B cell (primary cell): ENCODE results near the gene TTC21B. TPM values are rescaled to one million over a fixed set of nuclear protein-coding genes. Genes with fewer than 3 reads are reported as not detected.

Experiments used
- ATAC-seq: fragments of 200-7000 bp; cut with Tn5 transposase; one replicate; pipeline ENCODE4 v1.10.0; 2021; ENCODE audit warnings: low read depth, mild to moderate bottlenecking, moderate number of reproducible peaks, moderate library complexity
- CTCF ChIA-PET: fragments of 350-600 bp; sonication (Branson Sonifier 250); formaldehyde crosslinking; loops from one replicate; lab custom pipeline; 2021; ENCODE audit warnings: antibody characterized with exemption, inconsistent platforms; lab: Charles Lee
- POLR2A ChIA-PET: fragments of 350-600 bp; sonication (Branson Sonifier 250); formaldehyde crosslinking; loops from one replicate; lab custom pipeline; 2021; ENCODE audit warnings: antibody characterized with exemption; lab: Charles Lee
- DNase-seq: peaks from one replicate; pipeline ENCODE4 v3.0.0; 2013
- H2AFZ ChIP-seq: 2 replicates; pipeline ENCODE4 v1.6.1; 2012; ENCODE audit warnings: mild to moderate bottlenecking, low read depth, low read length; ENCODE audit not compliant: insufficient read depth, poor library complexity, severe bottlenecking
- H3K27ac ChIP-seq, 2 donors: 1 replicate in 1 of 2; 2 replicates in 1 of 2; pipeline ENCODE4 v1.5.1; 2012 to 2013; ENCODE audit warnings: low read length in 2 of 2, mild to moderate bottlenecking in 2 of 2, moderate library complexity in 1 of 2
- H3K27me3 ChIP-seq, 4 experiments: fragments of 200-600 bp in 1 of 4; sonication (generic) in 1 of 4; replicated peaks in 1 of 4; 1 replicate in 2 of 4; 2 replicates in 2 of 4; pipeline versions ENCODE4 v1.6.1 to v1.7.0; 2013 to 2016; ENCODE audit warnings: low read length in 3 of 4, mild to moderate bottlenecking in 2 of 4, mixed read lengths in 1 of 4, moderate library complexity in 1 of 4; ENCODE audit not compliant: insufficient read depth in 4 of 4, control insufficient read depth in 3 of 4; ENCODE audit errors: control extremely low read depth in 1 of 4
- H3K36me3 ChIP-seq, 2 experiments: replicated peaks in 1 of 2; 1 replicate in 1 of 2; 2 replicates in 1 of 2; pipeline versions ENCODE4 v1.6.1 to v1.7.1; 2013; ENCODE audit warnings: low read length in 1 of 2; ENCODE audit not compliant: insufficient read depth in 2 of 2, control insufficient read depth in 1 of 2; ENCODE audit errors: control extremely low read depth in 1 of 2, extremely low read depth in 1 of 2
- H3K4me1 ChIP-seq, 2 donors: fragments of 200-600 bp in 1 of 2; sonication (generic) in 1 of 2; 1 replicate in 1 of 2; 2 replicates in 1 of 2; pipeline versions ENCODE4 v1.5.1 to v1.6.1; 2013 to 2017; ENCODE audit warnings: low read length in 2 of 2; ENCODE audit not compliant: control insufficient read depth in 2 of 2, insufficient read depth in 2 of 2
- H3K4me2 ChIP-seq: replicated peaks from 2 replicates; pipeline ENCODE3; 2012; ENCODE audit warnings: mild to moderate bottlenecking, low read depth, low read length; ENCODE audit not compliant: poor library complexity, severe bottlenecking
- H3K4me3 ChIP-seq, 5 experiments: fragments of 200-600 bp in 1 of 5; sonication (generic) in 1 of 5; 1 replicate in 3 of 5; 2 replicates in 2 of 5; pipeline versions ENCODE4 v1.5.1 to v1.7.0; 2011 to 2016; ENCODE audit warnings: low read length in 4 of 5, mild to moderate bottlenecking in 4 of 5, low read depth in 2 of 5, control low read depth in 1 of 5, moderate library complexity in 1 of 5; ENCODE audit not compliant: insufficient read depth in 1 of 5; ENCODE audit errors: control extremely low read depth in 1 of 5, extremely low read depth in 1 of 5
- H3K79me2 ChIP-seq: fragments of 200-600 bp; sonication (generic); one replicate; pipeline ENCODE4 v1.6.0; 2016; ENCODE audit warnings: low read length; ENCODE audit not compliant: control insufficient read depth, insufficient read depth
- H3K9ac ChIP-seq: fragments of 200-600 bp; sonication (generic); 2 replicates; pipeline ENCODE4 v1.6.1; 2017; ENCODE audit warnings: mild to moderate bottlenecking, low read length, moderate library complexity
- H3K9me3 ChIP-seq, 3 donors: one replicate each; pipeline versions ENCODE4 v1.6.1 to v1.7.1; 2013; ENCODE audit warnings: low read length in 2 of 3; ENCODE audit not compliant: control insufficient read depth in 2 of 3, insufficient read depth in 1 of 3; ENCODE audit errors: control extremely low read depth in 1 of 3
- H4K20me1 ChIP-seq: 2 replicates; pipeline ENCODE4 v1.6.0; 2012; ENCODE audit warnings: mild to moderate bottlenecking, low read length; ENCODE audit not compliant: insufficient read depth, control insufficient read depth, poor library complexity, severe bottlenecking
- H3K27ac Mint-ChIP-seq: one replicate; pipeline ENCODE4 v1.8.0; 2021; ENCODE audit warnings: mixed read lengths
- H3K27me3 Mint-ChIP-seq: one replicate; pipeline ENCODE4 v1.8.0; 2021; ENCODE audit warnings: mixed read lengths
- H3K4me1 Mint-ChIP-seq: one replicate; pipeline ENCODE4 v1.8.0; 2021; ENCODE audit warnings: mixed read lengths
- H3K4me3 Mint-ChIP-seq: one replicate; pipeline ENCODE4 v1.8.0; 2021; ENCODE audit warnings: mixed read lengths
- H3K9me3 Mint-ChIP-seq: one replicate; pipeline ENCODE4 v1.8.0; 2022; ENCODE audit warnings: mixed read lengths; ENCODE audit not compliant: insufficient read depth
- EZH2 ChIP-seq: IDR thresholded peaks from 2 replicates; pipeline ENCODE4 v1.6.1; 2012; ENCODE audit warnings: borderline replicate concordance, low read depth, mild to moderate bottlenecking, moderate library complexity, low read length; ENCODE audit not compliant: insufficient read depth, poor library complexity, severe bottlenecking
- WGBS: methylation state at CpG from one replicate; pipeline ENCODE4 v1.1.5; 2013; ENCODE audit warnings: missing lambda C conversion rate; ENCODE audit not compliant: insufficient coverage; 5-methylcytosine and 5-hydroxymethylcytosine counted together
- intact Hi-C: fragments of 100-400 bp; cut with micrococcal nuclease; formaldehyde crosslinking; loops from one replicate; pipeline ENCODE4 v1.10.0; 2022
- polyA plus RNA-seq: library from polyadenylated mRNA; depleted of rRNA; stranded (reverse); fragments of >200 nt; gene quantifications from 2 replicates; pipeline ENCODE4 v1.2.3, GENCODE V29; 2012
- total RNA-seq, 2 donors: library from RNA; stranded (reverse); fragments of 120-200 nt in 1 of 2; gene quantifications; 1 replicate in 1 of 2; 2 replicates in 1 of 2; pipeline versions ENCODE4 v1.2.3 to v1.2.4, GENCODE V29; 2013 to 2022
- TF ChIP-seq, protein P1 (sequence below): fragments of 200-600 bp; IDR thresholded peaks from one replicate; pipeline ENCODE4 v1.8.0; 2022; ENCODE audit warnings: antibody characterized with exemption, mild to moderate bottlenecking

TTC21B gene
- total and polyA plus RNA-seq, 2 donors (not counting 1 experiment from before 2014, with no cell fraction given) = 11.5 to 41.5 TPM

DNA sequence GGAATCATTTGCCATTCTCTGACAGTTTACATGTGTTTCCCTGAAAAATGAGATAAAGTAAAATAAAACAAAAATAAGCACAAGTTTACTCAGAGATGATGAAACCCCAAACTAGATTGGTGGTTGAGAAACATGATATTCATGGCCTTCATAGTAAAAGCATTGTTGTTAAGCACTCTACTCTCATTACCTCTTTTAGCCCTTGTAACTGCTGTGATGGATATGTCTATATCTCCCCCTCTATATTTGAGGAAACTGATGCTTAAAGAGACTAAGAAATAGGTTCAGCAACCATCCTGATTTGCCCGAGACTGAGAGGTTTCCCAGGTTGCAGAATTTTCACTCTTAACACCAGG lies 125.7 kb downstream of the TTC21B start:
- no peak overlapping the region for H3K27ac ChIP-seq
- intact Hi-C loops = no loop called here

DNA sequence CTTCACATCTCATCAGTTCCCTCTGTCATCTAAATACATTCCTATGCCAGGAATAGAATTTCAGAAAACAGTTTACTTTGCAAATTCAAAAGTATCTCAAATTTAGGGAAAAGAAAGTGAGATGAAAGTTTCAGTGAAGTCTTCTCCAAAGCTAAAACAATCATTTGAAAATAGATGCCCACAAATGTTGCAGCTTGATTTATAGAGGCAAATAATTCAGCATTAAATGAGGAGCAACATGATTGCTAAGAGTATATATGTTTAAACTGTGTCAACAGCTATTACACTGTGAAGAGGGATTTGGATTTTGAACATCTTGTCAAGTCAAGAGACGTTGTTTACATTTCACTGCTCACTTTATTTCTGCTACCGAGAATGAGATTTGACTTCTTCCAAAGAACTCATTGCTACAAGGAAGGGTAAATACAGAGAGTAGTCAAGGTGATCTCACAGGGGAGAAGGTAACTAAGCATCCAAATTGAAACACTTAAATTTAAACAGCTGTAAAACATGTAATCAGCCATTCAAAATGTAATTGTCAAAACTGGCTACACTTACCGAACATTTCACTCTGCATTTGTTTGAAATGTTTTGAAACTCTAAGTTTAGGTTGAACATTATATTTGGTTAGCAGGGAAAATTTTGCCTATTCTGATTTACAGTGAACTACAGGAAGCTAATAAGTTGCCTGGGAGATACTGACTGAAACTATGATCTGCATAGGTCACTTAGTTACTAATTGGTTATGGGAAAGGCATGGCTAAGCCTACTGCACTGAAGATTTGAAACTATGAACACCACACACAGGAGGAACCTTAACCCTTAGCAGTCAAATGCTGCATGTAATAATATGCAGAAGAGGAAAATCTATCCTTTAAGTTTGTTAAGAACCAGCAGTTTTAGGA lies 126.3 kb downstream of the TTC21B start:
- no peak overlapping the region for H3K27ac Mint-ChIP-seq
- Histone ChIP-seq H3K9me3 (no peaks in the 10 kb centered on the region), H3K4me3 (no peak overlapping the region), H2AFZ (no peak overlapping the region), H3K4me1 (no peaks in the 10 kb centered on the region), H4K20me1 (no peaks in the 10 kb centered on the region), H3K79me2 (no peaks in the 10 kb centered on the region), H3K27me3 (no peaks in the 10 kb centered on the region), H3K36me3 (no peaks in the 10 kb centered on the region), H3K4me2 (no peak overlapping the region), H3K27ac (no peak overlapping the region), H3K9ac (no peak overlapping the region)
- H3K4me3 Mint-ChIP-seq = no peak overlapping the region
- H3K9me3 Mint-ChIP-seq = no peaks in the 10 kb centered on the region
- no peaks in the 10 kb centered on the region for H3K27me3 Mint-ChIP-seq
- DNase-seq (no peak), ATAC-seq (no peak)
- no CpG with 5 or more reads among the region's 3 CpGs for WGBS
- TF ChIP-seq EZH2 = no peak
- TF ChIP-seq, protein P1, sequence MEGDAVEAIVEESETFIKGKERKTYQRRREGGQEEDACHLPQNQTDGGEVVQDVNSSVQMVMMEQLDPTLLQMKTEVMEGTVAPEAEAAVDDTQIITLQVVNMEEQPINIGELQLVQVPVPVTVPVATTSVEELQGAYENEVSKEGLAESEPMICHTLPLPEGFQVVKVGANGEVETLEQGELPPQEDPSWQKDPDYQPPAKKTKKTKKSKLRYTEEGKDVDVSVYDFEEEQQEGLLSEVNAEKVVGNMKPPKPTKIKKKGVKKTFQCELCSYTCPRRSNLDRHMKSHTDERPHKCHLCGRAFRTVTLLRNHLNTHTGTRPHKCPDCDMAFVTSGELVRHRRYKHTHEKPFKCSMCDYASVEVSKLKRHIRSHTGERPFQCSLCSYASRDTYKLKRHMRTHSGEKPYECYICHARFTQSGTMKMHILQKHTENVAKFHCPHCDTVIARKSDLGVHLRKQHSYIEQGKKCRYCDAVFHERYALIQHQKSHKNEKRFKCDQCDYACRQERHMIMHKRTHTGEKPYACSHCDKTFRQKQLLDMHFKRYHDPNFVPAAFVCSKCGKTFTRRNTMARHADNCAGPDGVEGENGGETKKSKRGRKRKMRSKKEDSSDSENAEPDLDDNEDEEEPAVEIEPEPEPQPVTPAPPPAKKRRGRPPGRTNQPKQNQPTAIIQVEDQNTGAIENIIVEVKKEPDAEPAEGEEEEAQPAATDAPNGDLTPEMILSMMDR = no peak
- no peaks in the 10 kb centered on the region for H3K4me1 Mint-ChIP-seq
- intact Hi-C loops = no loop called here
- ChIA-PET CTCF (no interaction called here), POLR2A (no interaction called here)

More for the DNA sequence above, 125.7 kb downstream of the TTC21B start:
- Mint-ChIP-seq H3K9me3 (no peaks in the 10 kb centered on the region), H3K4me3 (no peak overlapping the region), H3K27me3 (no peaks in the 10 kb centered on the region), H3K27ac (no peak overlapping the region), H3K4me1 (no peaks in the 10 kb centered on the region)
- Histone ChIP-seq H3K4me1 (no peaks in the 10 kb centered on the region), H4K20me1 (no peaks in the 10 kb centered on the region), H2AFZ (no peak overlapping the region), H3K27me3 (no peaks in the 10 kb centered on the region), H3K4me2 (no peak overlapping the region), H3K9me3 (no peaks in the 10 kb centered on the region), H3K79me2 (no peaks in the 10 kb centered on the region), H3K4me3 (no peak overlapping the region), H3K36me3 (no peaks in the 10 kb centered on the region), H3K9ac (no peak overlapping the region)
- POLR2A ChIA-PET = no interaction called here
- TF ChIP-seq, protein P1 = no peak
- no peak for TF ChIP-seq EZH2
- CTCF ChIA-PET = no interaction called here
- ATAC-seq = no peak
- no peak for DNase-seq
- no CpG with 5 or more reads among the region's 1 CpG for WGBS
